Epithelial cell of prostate (primary cell): ENCODE data around the gene CXCL3.

Source experiments
- DNase-seq: peaks from one replicate; pipeline ENCODE4 v3.0.0-alpha.2; 2011; ENCODE audit warnings: low read depth, low spot score
- H3K27ac ChIP-seq: fragments of 450-650 bp; 2 replicates; pipeline ENCODE4 v1.5.1; 2017; ENCODE audit warnings: mild to moderate bottlenecking

The CXCL3 gene

GRCh38 chr4:74056114-74056857, 17.8 kb upstream of the CXCL3 start:
- peak; percentile 10 for DNase-seq

GRCh38 chr4:74055498-74055897, 17.0 kb upstream of the CXCL3 start:
- H3K27ac ChIP-seq = peak overlapping the region; percentile 88
- no peak for DNase-seq

More at GRCh38 chr4:74056114-74056857, 17.8 kb upstream of the CXCL3 start:
- H3K27ac ChIP-seq = peak overlapping the region; percentile 88

DNA sequence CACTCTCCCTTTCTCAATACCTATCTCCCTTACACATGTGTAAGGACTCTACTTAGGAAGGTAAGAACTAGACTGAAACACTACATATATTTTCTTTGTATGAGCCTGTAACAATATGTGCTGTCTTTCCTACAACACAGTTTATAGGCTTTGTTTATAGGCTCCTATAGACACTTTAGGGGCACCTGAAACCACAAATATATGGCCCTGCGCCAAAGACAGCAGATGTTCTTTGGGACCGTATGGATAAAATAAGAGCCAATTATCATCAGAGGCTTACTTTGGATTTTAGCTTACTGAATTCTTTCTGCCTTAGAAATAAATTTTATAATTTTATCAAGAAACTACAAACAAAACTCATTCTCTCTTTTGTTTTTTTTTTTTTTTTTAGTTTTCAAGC, 16.6 kb upstream of the CXCL3 start:
- no peak overlapping the region for H3K27ac ChIP-seq
- no peak for DNase-seq

DNA sequence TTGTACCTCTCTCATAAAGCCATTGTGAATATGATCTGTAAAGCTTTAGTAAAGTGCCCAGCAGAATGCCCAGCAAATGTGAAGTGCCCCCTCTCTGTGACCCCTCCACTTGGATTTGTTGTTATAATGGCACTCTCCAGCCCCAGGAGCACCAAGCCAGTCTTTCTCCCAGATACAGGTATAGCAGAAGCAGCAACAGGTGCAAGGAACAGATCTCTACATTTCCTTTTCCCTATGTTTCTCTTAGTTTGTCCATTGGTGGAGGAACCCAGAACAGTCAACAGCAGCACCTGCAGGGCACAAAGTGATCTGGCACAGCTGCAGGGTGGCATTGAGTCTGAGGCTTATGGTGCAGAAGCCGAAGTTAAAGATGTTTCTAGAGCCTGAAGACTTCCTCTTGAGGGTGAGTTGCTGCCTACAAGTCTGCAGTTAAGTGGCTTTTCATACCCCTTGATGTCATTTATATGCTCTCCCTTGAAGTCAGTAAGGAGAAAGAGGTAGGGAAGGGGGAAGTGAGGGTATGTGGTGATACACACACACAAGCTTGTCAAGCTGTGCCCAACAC, 16.1 kb upstream of the CXCL3 start:
- no peak for DNase-seq
- no peak overlapping the region for H3K27ac ChIP-seq

DNA sequence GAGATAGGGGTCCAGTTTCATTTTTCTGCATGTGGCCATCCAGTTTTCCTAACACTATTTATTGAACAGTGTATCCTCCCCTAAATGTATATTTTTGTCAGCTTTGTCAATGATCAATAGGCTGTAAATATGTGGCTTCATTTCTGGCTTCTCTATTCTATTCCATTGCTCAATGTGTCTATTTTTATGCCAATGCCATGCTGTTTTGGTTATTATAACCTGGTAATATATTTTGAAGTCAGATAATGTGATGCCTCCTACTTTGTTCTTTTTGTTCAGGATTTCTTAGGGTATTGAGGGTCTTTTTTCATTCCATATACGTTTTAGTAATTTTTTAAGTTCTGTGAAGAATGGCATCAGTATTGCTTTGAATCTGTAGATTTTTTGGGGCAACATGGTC, 8.7 kb upstream of the CXCL3 start:
- DNase-seq = no peak

DNA sequence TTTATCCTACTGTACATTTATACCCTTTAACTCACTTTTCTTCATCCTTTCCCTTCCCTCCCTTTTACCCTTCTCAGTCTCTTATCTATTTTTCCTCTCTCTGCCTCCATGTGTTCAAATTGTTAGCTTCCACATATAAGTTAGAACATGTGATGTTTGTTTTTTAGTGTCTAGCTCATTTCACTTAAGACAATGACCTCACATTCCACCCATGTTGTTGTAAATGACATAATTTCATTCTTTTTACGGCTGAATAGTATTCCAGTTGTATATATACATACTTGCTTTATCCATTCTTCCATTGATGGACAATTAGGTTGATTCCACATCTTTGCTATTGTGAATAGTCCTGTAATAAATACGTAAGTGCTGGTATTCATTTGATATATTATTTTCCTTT, 7.3 kb upstream of the CXCL3 start:
- no peak for DNase-seq
- H3K27ac ChIP-seq = no peak overlapping the region

More for the DNA sequence above, 8.7 kb upstream of the CXCL3 start:
- H3K27ac ChIP-seq = no peak overlapping the region

GRCh38 chr4:74045247-74045646, 6.8 kb upstream of the CXCL3 start:
- H3K27ac ChIP-seq = peak overlapping the region; percentile 61
- no peak for DNase-seq

DNA sequence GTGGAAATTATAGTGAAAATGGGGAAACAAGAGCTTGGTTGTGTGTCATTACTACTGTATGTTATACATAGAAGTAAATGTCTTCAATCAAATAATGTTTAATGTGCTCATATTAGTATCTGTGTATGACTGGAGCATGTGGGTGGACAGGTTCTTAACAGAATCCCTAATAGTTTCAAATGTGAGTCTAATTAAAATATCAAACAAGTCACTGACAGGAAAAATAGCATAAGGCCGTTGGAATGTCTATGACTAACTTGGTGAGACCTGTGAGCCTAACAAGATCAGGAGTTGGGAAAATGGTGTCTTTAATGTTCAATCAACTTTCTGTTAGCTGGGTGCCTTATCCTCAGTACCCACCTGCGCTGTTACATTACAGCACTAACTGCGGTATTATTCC, 6.2 kb upstream of the CXCL3 start:
- peak overlapping the region; percentile 61 for H3K27ac ChIP-seq
- peak; percentile 57 for DNase-seq

GRCh38 chr4:74042681-74043080, 4.2 kb upstream of the CXCL3 start:
- DNase-seq = no peak
- H3K27ac ChIP-seq = no peak overlapping the region

DNA sequence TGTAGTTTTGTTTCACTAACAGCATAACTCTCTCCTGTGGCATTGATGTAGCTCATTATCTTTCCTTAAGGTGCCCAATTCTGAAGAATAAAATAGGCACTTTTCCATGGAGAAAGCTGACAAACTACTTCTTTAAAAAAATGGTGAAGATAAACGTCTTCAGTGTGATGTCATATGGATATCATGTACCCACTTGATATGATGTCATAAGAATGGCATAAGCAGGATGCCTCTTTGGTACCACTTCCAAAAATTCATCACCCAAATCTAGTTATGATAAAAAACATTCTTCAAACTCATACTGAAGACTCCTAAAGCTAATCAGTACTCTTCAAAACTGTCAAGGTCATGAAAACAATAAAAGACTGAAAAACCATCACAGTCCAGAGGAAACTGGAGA, 2.9 kb upstream of the CXCL3 start:
- H3K27ac ChIP-seq = no peak overlapping the region
- no peak for DNase-seq

GRCh38 chr4:74039315-74039763, 850 bp upstream of the CXCL3 start:
- no peak for DNase-seq
- peak overlapping the region; percentile 83 for H3K27ac ChIP-seq

GRCh38 chr4:74038086-74038424, 434 bp downstream of the CXCL3 start:
- no peak for DNase-seq
- peak overlapping the region; percentile 83 for H3K27ac ChIP-seq

GRCh38 chr4:74037076-74037955, 1.2 kb downstream of the CXCL3 start:
- H3K27ac ChIP-seq = peak overlapping the region; percentile 83

DNA sequence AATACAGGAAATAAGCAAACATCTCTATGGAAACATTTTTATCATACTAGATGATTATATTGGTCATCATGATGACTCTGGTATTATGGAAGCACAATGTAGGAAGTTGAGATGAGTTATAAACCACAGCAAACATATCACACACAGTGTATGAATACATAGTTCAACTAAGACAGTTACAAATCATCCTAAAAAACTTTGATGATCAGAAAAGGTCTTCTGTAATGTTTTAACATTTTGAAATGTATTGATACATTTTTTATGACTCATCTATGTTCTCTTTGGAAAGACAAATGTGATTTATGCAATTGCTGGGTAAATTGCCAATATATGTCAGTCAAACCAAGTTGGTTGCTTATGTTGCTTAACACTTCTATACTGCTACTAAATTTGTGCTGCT, 4.8 kb downstream of the CXCL3 start:
- H3K27ac ChIP-seq = peak overlapping the region; percentile 83
- DNase-seq = peak; percentile 12

More at GRCh38 chr4:74037076-74037955, 1.2 kb downstream of the CXCL3 start:
- no peak for DNase-seq

DNA sequence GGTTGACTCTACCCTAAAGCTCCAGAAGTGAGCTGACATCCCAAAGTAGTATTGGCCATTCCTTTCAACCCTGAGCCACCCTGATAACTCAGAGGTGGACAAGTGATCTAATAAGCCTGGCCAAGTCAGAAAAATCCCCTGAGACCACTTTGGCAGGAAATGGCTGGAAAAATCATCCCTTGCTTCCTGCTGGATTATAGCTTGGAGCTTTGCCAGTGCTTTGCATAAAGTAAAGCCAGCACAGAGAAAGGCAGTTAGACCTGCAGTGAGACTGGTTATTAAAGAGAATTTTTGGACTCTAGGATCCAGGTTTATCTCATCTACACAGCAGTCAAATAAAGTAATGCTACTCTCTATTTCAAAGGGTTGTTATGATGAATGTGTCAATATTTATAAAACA, 6.4 kb downstream of the CXCL3 start:
- DNase-seq = no peak
- H3K27ac ChIP-seq = peak overlapping the region; percentile 83

DNA sequence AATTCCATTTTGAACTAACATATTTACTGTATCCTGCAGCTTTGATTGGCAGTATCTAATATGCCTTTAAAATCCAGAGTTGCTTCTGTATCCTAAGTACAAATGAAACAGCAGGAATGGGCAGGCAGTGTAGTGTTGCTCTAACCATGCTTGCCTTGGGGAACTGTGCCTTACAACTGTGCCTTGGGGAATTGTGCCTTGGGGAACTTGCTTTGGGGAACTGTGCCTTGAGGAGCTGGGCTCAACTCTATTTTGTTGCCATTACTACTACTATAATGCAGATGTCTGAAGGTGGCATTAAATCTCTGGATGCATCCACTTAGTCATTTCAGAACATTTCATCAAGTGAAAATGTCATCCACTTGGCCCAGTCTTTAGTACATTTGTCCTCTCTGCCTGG, 6.9 kb downstream of the CXCL3 start:
- DNase-seq = no peak
- peak overlapping the region; percentile 83 for H3K27ac ChIP-seq

GRCh38 chr4:74030285-74030684, 8.2 kb downstream of the CXCL3 start:
- DNase-seq = no peak
- H3K27ac ChIP-seq = peak overlapping the region; percentile 24

- DNase-seq = no peak
- no peak overlapping the region for H3K27ac ChIP-seq
Measured at GRCh38 chr4:74028504-74028903, 10.0 kb downstream of the CXCL3 start.

GRCh38 chr4:74023709-74024108, 14.8 kb downstream of the CXCL3 start:
- no peak for DNase-seq
- H3K27ac ChIP-seq = no peak overlapping the region

DNA sequence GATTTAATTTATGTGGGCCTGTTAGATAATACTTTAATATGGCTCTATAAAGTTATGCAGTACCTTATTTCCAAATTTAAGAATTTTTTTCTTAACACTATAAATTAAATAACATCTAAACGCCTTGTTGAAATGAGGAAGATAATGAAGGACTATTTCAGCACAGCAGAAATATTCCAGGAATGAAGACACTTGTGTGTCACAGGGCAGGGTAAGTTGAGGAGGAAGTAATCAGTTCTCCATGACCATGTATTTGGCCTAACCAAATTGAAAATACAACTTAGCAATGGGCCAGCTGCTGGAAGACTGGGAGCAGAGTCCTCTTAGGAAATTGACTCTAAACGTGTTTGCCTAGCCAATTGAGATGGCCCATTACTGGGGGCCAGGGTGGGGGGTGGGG, 16.9 kb downstream of the CXCL3 start:
- no peak for DNase-seq
- H3K27ac ChIP-seq = peak overlapping the region; percentile 9

- DNase-seq = no peak
- H3K27ac ChIP-seq = peak overlapping the region; percentile 33
Measured at GRCh38 chr4:74018771-74019170, 19.7 kb downstream of the CXCL3 start.
